Dedifferentiated amniotic fluid mesenchymal stem cell (primary cell): Measurements from ENCODE around the gene MTARC1.

Experiments used
- DNase-seq: peaks from one replicate; pipeline ENCODE4 v3.0.0-alpha.2; 2016; ENCODE audit errors: extremely low spot score

The MTARC1 gene

GRCh38 chr1:220770245-220770913 is 16.3 kb upstream of the MTARC1 start:
- no peak for DNase-seq

- DNase-seq: no peak
These were observed 13.9 kb upstream of the MTARC1 start for GRCh38 chr1:220772846-220773245.

- no peak for DNase-seq
These were observed 11.4 kb upstream of the MTARC1 start for GRCh38 chr1:220775240-220775853.

- no peak for DNase-seq
These were observed 10.5 kb upstream of the MTARC1 start for GRCh38 chr1:220776254-220776653.

GRCh38 chr1:220776720-220777326 is 9.9 kb upstream of the MTARC1 start:
- DNase-seq: peak; percentile 50

- DNase-seq: no peak
These were observed 3.3 kb upstream of the MTARC1 start for GRCh38 chr1:220783453-220783852.

- no peak for DNase-seq
These were observed 2.0 kb upstream of the MTARC1 start for GRCh38 chr1:220784751-220785150.

GRCh38 chr1:220785166-220786056 is 1.3 kb upstream of the MTARC1 start:
- DNase-seq: no peak

GRCh38 chr1:220786057-220786336 is 716 bp upstream of the MTARC1 start:
- no peak for DNase-seq

- DNase-seq: no peak
These were observed 431 bp downstream of the MTARC1 start for GRCh38 chr1:220787069-220787619.

- no peak for DNase-seq
These were observed 2.2 kb downstream of the MTARC1 start for GRCh38 chr1:220788900-220789299.

GRCh38 chr1:220789532-220790147 is 2.9 kb downstream of the MTARC1 start:
- DNase-seq: no peak

- DNase-seq: no peak
These were observed 4.6 kb downstream of the MTARC1 start for GRCh38 chr1:220791285-220791684.

GRCh38 chr1:220791956-220792355 is 5.2 kb downstream of the MTARC1 start:
- DNase-seq: no peak

GRCh38 chr1:220796530-220796929 is 9.8 kb downstream of the MTARC1 start:
- DNase-seq: no peak

- DNase-seq: no peak
These were observed 10.3 kb downstream of the MTARC1 start for GRCh38 chr1:220797044-220797443.

- no peak for DNase-seq
These were observed 10.8 kb downstream of the MTARC1 start for GRCh38 chr1:220797553-220797952.

- DNase-seq: no peak
These were observed 11.6 kb downstream of the MTARC1 start for GRCh38 chr1:220798338-220798737.

GRCh38 chr1:220800262-220800661 is 13.5 kb downstream of the MTARC1 start:
- DNase-seq: no peak

- DNase-seq: no peak
These were observed 16.9 kb downstream of the MTARC1 start for GRCh38 chr1:220803401-220804201.

GRCh38 chr1:220804202-220804586 is 17.5 kb downstream of the MTARC1 start:
- no peak for DNase-seq
